DMS 273 treated with DMSO at 0.1 percent for 48 hours (cell line): ENCODE results near the gene UBA52.
"Not testable (repeated sequence)": the region's sequence is repeated elsewhere in the genome, so short reads cannot be mapped to it uniquely, and the experiment has no call there.

Source experiments
- DNase-seq: peaks from one replicate; lab custom pipeline; 2025; lab: John Stamatoyannopoulos, UW

UBA52 gene

GRCh38 chr19:18571564-18572344 lies at the start of gene UBA52:
Gene UBA52 (plus strand): TSS chr19:18571857. CDS start chr19:18573301, 1,444 bp downstream.
- DNase-seq = peak; percentile 93

GRCh38 chr19:18522124-18522861 lies 49.4 kb upstream of the UBA52 start:
- peak; percentile 99 for DNase-seq

DNA sequence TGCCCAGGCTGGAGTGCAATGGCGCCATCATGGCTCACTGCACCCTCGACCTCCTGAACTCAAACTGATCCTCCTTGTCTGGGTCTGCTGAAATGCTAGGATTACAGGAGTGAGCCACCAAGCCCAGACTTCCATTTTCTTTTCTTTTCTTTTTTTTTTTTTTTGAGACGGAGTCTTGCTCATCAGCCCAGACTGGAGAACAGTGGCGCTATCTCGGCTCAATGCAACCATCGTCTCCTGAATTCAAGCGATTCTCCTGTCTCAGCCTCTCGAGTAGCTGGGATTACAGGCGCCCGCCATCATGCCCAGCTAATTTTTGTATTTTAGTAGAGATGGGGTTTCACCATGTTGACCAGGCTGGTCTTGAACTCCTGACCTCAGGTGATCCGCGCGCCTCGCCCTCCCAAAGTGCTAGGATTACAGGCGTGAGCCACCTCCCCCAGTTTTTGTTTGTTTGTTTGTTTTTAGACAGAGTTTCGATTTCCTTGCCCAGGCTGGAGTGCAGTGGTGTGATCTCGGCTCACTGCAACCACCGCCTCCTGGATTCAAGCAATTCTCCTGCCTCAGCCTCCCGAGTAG lies 48.7 kb upstream of the UBA52 start:
- DNase-seq = not testable (repeated sequence)

- no peak for DNase-seq
These were observed 47.8 kb upstream of the UBA52 start for GRCh38 chr19:18523841-18524240.

GRCh38 chr19:18526316-18526715 lies 45.3 kb upstream of the UBA52 start:
- DNase-seq = no peak

DNA sequence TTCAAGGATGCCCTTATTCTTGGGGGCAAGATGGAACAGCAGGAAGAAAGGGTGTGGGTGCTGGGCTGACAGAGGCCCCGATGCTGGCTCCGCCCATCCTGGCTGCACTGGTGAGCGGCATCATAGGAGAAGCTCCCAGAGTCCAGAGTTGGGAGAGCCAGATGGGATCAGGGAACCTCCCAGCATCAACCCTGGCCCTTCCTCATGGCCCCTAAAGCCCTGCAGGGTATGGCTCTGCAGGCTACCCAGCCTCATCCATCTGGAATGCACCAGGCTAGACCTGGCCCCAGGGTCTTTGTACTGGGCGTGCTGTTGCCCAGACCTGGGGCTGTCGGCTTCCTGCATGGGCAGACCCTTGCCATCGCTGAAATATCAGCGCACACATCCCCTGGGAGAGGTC lies 41.9 kb upstream of the UBA52 start:
- peak; percentile 45 for DNase-seq

DNA sequence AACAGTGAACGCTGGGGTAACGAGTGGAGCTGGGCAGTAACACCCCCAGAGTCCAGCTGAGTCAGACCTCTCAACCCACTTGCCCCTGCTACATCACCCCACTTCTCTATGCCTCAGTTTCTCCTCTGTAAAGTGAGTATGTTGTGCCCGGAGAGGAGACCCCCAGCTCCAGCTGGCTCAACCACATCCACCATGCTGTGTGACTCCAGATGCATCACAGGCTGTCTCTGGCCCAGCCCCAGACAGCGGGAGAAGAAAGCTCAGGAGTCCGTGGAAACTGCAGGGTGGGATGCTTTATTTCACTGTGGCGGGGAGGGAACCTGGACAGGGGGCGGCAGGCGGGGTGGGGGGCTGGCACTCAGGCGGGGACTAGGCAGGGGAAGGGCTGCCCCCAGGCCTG lies 40.2 kb upstream of the UBA52 start:
- no peak for DNase-seq

DNA sequence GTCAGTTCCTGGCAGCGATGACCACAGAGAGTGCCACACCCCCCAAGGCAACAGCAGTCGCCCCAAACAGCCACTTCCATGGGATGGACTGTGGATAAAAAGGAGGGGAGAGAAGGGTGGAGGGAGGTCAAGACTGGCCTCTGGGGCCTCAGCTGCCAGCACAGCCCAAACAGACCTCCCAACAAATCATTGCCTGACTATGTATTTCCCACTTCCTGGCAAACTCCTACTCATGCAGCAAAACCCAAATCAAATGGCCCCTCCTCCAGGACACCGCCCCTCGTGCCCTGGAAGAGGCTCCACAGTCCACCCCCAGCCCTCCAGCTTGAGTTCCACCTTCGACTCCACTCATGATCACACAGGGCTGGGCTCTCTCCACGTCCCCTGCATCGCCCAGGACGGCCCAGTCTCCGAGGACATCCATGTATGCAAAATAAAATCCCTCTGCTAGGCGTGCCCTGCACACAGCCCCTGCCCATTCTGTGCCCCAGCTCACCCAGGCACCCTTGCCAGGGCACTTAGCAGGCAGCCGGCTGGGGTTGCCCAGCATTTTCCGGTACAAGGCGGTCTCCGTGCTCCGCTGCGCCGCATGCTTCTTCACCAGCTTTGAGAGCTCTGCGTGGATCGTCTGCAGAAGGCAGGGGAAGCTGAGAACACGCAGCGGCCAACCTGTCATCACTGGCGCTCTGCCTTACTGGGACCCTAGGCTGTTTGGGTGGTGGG lies 39.3 kb upstream of the UBA52 start:
- DNase-seq = no peak

GRCh38 chr19:18533058-18533457 lies 38.6 kb upstream of the UBA52 start:
- no peak for DNase-seq

DNA sequence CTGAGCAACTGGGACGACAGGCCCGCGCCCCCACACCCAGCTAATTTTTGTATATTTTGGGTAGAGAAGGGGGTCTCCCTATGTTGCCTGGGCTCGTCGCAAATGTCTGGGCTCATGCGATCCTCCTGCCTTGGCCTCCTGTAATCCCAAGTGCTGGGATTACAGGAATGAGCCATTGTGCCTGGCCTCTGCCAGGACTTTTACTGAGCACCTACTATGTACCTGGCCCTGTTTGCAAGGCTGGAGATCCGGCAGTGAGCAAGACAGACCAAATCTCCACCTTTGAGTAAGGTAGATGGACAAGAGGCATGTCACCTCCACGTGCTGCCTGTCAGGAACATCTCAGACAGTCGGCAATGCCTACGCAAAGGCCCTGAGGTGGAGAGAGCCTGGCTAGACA lies 35.2 kb upstream of the UBA52 start:
- no peak for DNase-seq

GRCh38 chr19:18537431-18537830 lies 34.2 kb upstream of the UBA52 start:
- no peak for DNase-seq

- DNase-seq = no peak
These were observed 33.5 kb upstream of the UBA52 start for GRCh38 chr19:18538115-18538514.

DNA sequence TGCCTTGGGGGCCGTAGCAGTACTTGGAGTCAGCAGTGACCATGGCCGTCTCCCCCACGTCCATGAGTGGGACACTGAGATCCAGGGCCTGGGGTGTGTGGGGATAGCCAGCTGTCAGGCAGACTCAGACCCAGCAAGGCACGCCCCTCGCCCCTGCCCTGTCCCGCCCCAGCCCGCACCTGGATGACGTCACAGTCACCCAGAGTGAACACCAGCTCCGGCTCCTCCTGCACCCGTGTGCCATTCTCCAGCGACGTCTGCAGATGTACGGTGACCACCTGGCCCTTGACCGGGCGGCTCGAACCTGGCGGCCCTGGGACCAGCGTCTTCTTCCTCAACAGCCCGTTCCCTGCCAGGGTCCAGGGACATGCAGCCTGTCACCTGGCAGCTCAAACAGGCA lies 32.3 kb upstream of the UBA52 start:
- DNase-seq = no peak

DNA sequence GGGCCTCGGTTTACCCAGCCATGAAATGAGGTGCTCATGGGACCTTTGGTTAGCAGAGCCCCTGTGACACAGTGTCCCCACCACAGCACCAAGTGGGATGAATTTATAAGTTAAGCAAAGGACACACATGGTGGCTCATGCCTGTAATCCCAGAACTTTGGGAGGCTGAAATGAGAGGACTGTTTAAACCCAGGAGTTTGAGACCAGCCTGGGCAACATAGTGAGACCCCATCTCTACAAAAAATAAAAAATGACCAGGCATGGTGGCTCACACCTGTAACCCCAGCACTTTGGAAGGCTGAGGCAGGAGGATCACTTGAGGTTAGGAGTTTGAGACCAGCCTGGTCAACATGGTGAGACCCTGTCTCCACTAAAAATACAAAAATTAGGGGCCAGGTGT lies 31.5 kb upstream of the UBA52 start:
- DNase-seq = not testable (repeated sequence)

DNA sequence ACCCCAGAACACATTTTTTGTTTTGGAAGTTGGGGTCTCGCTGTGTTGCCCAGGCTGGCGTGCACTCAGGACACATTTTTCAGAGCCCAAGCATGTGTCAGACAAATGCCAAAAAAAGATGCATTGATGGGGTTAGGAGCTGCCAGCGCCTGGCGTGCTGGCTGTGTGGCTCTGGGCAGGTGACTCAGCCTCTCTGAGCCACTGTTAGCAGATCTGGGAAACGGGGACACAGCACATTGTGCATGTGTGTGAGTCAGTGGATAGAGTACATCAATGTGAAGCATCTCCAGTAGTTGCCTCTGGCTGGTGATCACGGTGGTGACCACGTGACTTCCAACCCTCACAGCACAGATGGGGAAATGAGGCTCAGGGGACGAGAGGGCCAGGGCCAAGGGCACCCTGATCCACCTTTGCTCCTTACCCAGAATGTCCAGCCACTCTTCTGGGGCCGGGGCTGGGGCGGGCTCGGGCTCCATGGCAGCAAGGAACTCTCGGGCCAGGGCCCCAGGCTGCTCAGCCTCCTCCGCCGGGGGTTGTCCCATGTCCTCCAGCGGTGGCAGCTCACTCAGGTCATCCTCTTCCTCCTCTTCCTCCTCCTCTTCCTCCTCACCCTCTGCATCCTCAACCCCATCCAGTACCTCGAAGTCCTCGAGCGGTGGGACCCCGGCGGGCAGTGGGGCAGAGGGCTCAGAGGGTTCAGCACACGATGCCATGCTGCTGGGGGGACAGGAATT lies 30.2 kb upstream of the UBA52 start:
- DNase-seq = no peak

DNA sequence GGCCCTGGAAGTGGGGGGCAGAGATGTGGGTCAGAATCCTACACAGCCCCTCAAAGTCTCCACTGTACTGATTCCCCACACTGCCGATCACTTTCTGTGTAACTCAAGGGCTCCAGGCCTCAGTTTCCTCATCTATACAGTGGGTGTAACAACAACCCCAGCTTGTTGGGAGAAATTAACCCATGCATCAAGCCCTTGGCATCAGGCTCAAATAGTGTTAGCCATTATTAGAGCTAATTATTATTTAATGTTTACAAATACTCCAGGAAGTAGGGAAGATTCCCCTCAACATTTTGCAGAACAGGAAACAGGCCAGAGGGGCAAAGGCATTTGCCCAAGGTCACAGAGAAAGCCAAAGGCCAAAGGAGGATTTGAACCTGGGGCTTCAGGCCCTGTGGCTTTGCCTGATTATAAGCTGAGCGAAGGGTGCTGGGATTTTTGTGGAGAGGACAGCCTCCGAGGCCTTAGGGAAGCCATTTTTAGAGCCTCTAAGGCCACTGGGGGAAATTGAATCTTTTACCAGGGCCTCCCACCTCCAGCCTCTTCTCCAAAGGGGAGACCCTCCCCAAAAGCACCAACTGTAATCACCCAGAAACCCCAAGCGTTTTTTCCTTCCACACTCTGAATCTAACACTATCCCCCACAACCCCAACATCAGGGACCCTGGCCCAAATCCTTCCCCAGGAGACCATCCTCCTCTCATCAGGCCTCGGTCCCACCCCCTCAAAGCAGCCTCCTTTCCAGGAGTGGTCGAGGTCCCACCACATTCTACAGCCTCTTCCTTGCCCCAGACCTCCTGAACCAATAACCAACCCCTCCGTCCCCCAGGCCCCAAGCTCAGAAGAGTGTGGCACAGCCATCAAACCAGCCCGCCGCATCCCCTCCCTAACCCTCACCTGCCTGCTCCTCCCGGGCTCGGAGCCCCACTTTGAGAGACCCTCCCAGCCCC lies 29.4 kb upstream of the UBA52 start:
- DNase-seq = no peak

DNA sequence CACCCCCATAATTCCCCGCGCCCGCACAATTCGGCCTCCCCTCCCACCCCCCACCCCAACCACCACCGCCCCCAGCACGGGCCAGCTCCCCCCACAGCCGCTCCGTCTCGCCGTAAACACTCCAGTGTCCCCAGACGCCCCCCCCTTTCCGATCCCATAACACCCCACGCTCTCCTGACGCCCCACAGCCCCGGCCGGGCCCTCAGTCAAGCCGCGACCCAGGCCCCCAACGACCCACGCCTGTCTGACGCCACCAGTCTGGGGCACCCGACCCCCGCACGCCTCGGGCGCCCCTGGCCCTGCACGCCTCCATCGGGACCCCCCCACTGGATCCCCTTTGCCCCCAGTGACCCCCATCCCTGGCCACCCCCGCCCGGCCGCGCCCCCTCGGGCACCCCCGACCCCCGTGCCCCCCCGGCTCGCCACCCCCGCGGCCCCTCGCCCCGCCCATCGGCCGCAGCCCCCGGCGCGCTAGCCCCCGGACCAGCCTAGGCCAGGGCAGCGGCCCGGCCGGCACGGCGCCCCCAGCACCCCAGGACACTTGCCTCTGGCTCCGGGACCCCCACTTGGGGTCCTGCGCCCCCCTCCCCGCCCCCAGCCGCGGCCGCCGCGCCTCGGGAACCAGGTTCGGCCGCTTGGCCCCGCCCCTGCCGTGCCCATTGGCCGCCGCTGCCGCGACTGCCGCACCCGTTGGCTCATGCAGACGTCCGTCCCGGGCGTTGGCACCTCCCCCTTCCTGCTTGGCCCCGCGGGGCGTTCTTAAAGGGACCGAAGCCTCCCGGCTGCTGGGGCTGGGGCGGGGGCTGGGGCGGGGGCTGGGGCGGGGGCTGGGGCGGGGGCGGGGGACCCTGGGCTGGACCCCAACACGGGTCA lies 28.5 kb upstream of the UBA52 start, which contains the start of gene FKBP8:
FKBP8 (minus strand) TSS at position 633 of the 873 bp plus-strand sequence. CDS start 1,603 bp downstream, outside the sequence.
- DNase-seq = peak; percentile 40

DNA sequence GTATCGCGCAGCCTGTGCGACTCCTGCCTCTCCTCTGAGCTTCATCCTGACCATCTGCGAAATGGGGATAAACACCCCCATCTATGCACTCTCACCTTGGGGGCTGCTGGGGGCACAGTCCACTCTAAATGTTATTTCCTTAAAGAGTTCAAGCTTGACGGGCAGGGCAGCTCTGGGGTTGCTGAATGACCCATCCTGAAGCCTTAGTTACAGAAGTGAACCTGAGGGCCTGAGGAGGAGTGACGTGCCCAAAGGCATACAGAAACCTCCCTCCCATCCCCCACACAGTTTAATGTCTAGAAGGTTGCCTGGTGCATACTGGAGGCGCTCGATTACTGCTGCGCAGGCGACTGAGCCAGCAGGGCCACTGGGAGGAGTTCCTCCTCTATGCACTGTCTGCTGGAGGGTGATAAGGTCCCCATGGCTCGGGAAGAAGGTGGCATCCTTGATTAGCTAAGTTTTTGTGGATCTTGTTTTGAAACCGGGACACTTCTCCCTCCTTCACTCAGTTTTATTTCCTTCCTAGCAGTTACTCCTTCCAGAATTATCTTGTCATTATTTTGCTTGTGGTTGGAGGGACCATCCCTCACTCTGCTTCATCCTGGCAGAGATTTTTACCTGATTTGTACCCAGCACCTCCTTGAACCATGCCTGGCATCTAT lies 27.7 kb upstream of the UBA52 start:
- DNase-seq = no peak

DNA sequence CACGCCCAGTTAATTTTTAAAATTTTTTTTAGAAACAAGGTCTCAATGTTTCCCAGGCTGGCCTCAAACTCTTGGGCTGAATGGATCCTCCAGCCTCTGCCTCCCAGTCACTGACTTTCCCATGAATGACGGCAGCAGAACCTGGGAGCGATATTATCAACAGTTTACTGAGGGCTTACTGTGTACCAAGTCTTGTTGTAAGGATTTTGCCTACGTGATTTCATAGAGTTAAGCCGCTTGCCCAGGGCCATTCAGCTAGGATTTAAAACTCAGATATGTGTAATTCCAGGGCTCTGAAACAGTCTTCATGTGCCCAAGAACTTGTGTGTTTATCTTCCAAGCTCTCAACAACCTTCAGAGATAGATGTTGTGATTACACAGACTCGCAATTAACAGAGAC lies 20.0 kb upstream of the UBA52 start:
- DNase-seq = no peak
